Measurements from ENCODE around the gene CCNY. TPM values are rescaled to one million over a fixed set of nuclear protein-coding genes. Genes with fewer than 3 reads are reported as not detected.

CCNY gene
- total and polyA plus RNA-seq, 2 of the 13 experiments (the other 11 are each of a cell fraction or from before 2014, with no cell fraction given): 48.2 to 54.7 TPM

- TF ChIP-seq ZBTB39 (CRISPR knock-in tag; IDR thresholded peaks at IDR 0.05) (no peak), RELA (CRISPR knock-in tag; IDR thresholded peaks at IDR 0.05) (no peak), BHLHE40 (IDR thresholded peaks at IDR 0.05; ENCODE audit: low read length) (peak; percentile 42; the same call in 1 of the 2 replicates), ZNF777 (CRISPR knock-in tag; IDR thresholded peaks at IDR 0.05) (no peak), E2F1 (CRISPR knock-in tag; IDR thresholded peaks at IDR 0.05) (no peak), MYNN (CRISPR knock-in tag; IDR thresholded peaks at IDR 0.05; ENCODE audit: low read depth) (no peak), SMAD1 (CRISPR knock-in tag; IDR thresholded peaks at IDR 0.05; ENCODE audit: borderline replicate concordance, low read depth) (no peak), SCMH1 (CRISPR knock-in tag; IDR thresholded peaks at IDR 0.05; ENCODE audit: borderline replicate concordance) (no peak), ZNF18 (CRISPR knock-in tag; IDR thresholded peaks at IDR 0.05; ENCODE audit: insufficient replicate concordance) (no peak), RNF219 (CRISPR knock-in tag; IDR thresholded peaks at IDR 0.05) (no peak), ZNF205 (CRISPR knock-in tag; IDR thresholded peaks at IDR 0.05) (no peak), TMF1 (CRISPR knock-in tag; IDR thresholded peaks at IDR 0.05; ENCODE audit: low read depth) (no peak), ZNF674 (CRISPR knock-in tag; IDR thresholded peaks at IDR 0.05; ENCODE audit: low read depth) (no peak), ZNF12 (CRISPR knock-in tag; IDR thresholded peaks at IDR 0.05) (no peak), ZNF44 (CRISPR knock-in tag; IDR thresholded peaks at IDR 0.05) (no peak)
Measured at GRCh38 chr10:35396560-35397434, 60.5 kb downstream of the CCNY start (continued).

All from HepG2 (cell line).